Kidney epithelial cell (primary cell): ENCODE measurements around the gene RNF180. TPM values are rescaled to one million over a fixed set of nuclear protein-coding genes. Genes with fewer than 3 reads are reported as not detected.

Source experiments
- DNase-seq: peaks from one replicate; pipeline ENCODE4 v3.0.0-alpha.2; 2010; ENCODE audit warnings: low read depth
- H3K27me3 ChIP-seq: 2 replicates; pipeline ENCODE4 v1.6.0; 2011; ENCODE audit warnings: low read length; ENCODE audit not compliant: control insufficient read depth, insufficient read depth
- H3K36me3 ChIP-seq: 2 replicates; pipeline ENCODE4 v1.5.1; 2011; ENCODE audit warnings: low read length; ENCODE audit not compliant: control insufficient read depth, insufficient read depth
- H3K4me3 ChIP-seq: 2 replicates; pipeline ENCODE4 v1.5.1; 2011; ENCODE audit warnings: low read depth, mild to moderate bottlenecking, control low read depth, low read length
- CTCF ChIP-seq: IDR thresholded peaks from 2 replicates; pipeline ENCODE4 v1.5.1; 2011; ENCODE audit warnings: mild to moderate bottlenecking, moderate library complexity, low read length, control low read depth, inconsistent platforms; ENCODE audit not compliant: insufficient read depth, poor library complexity, severe bottlenecking
- total RNA-seq: library from RNA; depleted of rRNA; stranded (reverse); fragments of >200 nt; gene quantifications from 2 replicates; pipeline ENCODE4 v1.2.3, GENCODE V29; 2015

Gene RNF180
- total RNA-seq, 1 donor from 2014 or later = 16.3 TPM

DNA sequence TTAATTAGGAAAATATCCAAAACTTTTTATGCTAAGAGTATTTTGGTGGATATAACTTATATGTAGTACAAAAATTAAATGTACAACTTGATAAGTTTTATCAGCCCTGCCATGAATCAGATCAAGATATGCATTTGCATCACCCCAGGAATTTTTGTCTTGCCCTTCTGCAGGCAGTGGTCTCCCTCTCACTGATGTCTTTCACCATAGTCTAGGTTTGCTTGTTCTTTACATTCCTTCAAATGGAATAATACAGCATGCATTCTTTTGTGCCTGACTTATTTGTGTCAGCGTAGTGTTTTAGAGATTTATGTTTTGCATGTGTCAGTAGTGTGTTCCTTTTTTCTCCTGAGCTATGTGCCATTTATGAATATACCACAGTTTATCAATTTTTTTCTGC, 36.4 kb downstream of the RNF180 start:
- Histone ChIP-seq H3K27me3 (no peaks in the 10 kb centered on the region), H3K4me3 (no peak overlapping the region), H3K36me3 (no peaks in the 10 kb centered on the region)
- no peak for DNase-seq
- TF ChIP-seq CTCF = no peak

DNA sequence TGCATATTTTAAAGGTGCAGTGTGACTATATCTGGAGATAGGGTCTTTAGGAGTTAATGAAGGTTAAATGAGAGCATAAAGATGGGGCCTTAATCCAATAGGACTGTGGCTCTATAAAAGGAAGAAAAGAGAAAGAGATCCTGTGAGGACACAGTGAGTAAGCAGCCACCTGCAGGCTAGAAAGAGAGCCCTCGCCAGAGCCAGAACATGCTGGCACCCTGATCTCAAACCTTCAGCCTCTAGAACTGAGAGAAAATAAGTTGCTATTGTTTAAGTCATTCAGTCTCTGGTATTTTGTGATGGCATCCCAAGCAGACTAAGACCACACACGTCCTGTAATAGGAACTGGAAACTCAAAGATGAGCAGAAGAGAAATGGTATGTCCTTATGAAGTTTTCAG, 41.0 kb downstream of the RNF180 start:
- no peak for TF ChIP-seq CTCF
- no peak for DNase-seq
- Histone ChIP-seq H3K36me3 (no peaks in the 10 kb centered on the region), H3K27me3 (no peaks in the 10 kb centered on the region), H3K4me3 (no peak overlapping the region)

GRCh38 chr5:64207978-64208377, 42.3 kb downstream of the RNF180 start:
- H3K4me3 ChIP-seq = no peak overlapping the region
- no peaks in the 10 kb centered on the region for H3K27me3 ChIP-seq
- no peaks in the 10 kb centered on the region for H3K36me3 ChIP-seq
- no peak for DNase-seq
- no peak for TF ChIP-seq CTCF

DNA sequence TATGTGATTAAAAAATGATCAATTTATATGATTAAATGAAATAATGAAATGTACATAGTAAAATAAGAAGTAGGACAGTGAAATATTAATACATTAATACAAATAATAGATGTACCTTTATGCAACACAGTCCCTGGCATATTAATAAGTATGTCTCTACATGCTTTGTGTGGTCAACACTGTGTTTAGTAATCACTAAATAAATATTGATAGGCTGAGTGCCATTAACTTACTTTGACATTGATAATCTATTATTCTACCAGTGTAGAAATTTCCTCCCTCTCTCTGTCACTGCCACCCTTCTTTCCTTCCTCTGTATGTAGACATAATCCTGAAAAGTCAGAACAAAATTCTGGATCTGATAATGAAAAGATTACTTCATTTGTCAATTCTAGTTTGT, 43.7 kb downstream of the RNF180 start:
- no peak for TF ChIP-seq CTCF
- no peaks in the 10 kb centered on the region for H3K27me3 ChIP-seq
- DNase-seq = no peak
- no peak overlapping the region for H3K4me3 ChIP-seq
- H3K36me3 ChIP-seq = no peaks in the 10 kb centered on the region

GRCh38 chr5:64210866-64211265, 45.2 kb downstream of the RNF180 start:
- no peak overlapping the region for H3K4me3 ChIP-seq
- DNase-seq = peak; percentile 81
- H3K36me3 ChIP-seq = no peaks in the 10 kb centered on the region
- no peak for TF ChIP-seq CTCF
- H3K27me3 ChIP-seq = no peaks in the 10 kb centered on the region

- no peaks in the 10 kb centered on the region for H3K36me3 ChIP-seq
- no peak for TF ChIP-seq CTCF
- H3K4me3 ChIP-seq = no peak overlapping the region
- DNase-seq = no peak
- no peaks in the 10 kb centered on the region for H3K27me3 ChIP-seq
Observed at GRCh38 chr5:64213011-64213410, 47.4 kb downstream of the RNF180 start.
